Measurements from ENCODE around the gene RAB7B.

- no peak for TF ChIP-seq POLR2A (IDR thresholded peaks at IDR 0.05)
- TF ChIP-seq CTCF (IDR thresholded peaks at IDR 0.05): no peak
Measured at GRCh38 chr1:206011057-206011456, 7.9 kb upstream of the RAB7B start.

Data from ovary (tissue), 3 donors.